HepG2 (cell line): ENCODE results near the gene CXCL9.
"Not testable (repeated sequence)": the region's sequence is repeated elsewhere in the genome, so short reads cannot be mapped to it uniquely, and the experiment has no call there.

Experiments
- CEBPB ChIP-seq: IDR thresholded peaks from 2 replicates; pipeline ENCODE4 v1.6.1; 2011; ENCODE audit warnings: low read depth, low read length, improper control_type of control experiment, borderline replicate concordance
- SETDB1 ChIP-seq: sonication (generic); formaldehyde crosslinking; IDR thresholded peaks from 2 replicates; pipeline ENCODE4 v1.5.1; 2020; ENCODE audit warnings: missing genetic modification reagents, mild to moderate bottlenecking, borderline replicate concordance

GRCh38 chr4:76050560-76051050, 43.3 kb upstream of the CXCL9 start:
- not testable (repeated sequence) for TF ChIP-seq CEBPB; SETDB1 (CRISPR knock-in tag)
